OCI-LY3 (cell line): ENCODE measurements around the gene CCK.

Source experiments
- H2AFZ ChIP-seq: fragments of 200-600, 300-600 bp; shearing (Covaris generic); 2 replicates; pipeline ENCODE4 v1.6.0; 2014; ENCODE audit warnings: antibody characterized with exemption, low read depth, low read length
- H3K27ac ChIP-seq: fragments of 200-600, 300-600 bp; sonication (generic); 2 replicates; pipeline ENCODE4 v1.5.1; 2014; ENCODE audit warnings: mild to moderate bottlenecking, low read length, moderate library complexity, mixed read lengths
- H3K27me3 ChIP-seq: fragments of 200-600, 300-600 bp; sonication (generic); 2 replicates; pipeline ENCODE4 v1.6.1; 2014; ENCODE audit warnings: low read depth, low read length, mixed read lengths
- H3K36me3 ChIP-seq: fragments of 200-600, 300-600 bp; sonication (generic); replicated peaks from 2 replicates; pipeline ENCODE3; 2014; ENCODE audit warnings: low read depth, low read length, mixed read lengths
- H3K4me1 ChIP-seq: fragments of 300-600, 200-600 bp; sonication (generic); 2 replicates; pipeline ENCODE4 v1.6.1; 2014; ENCODE audit warnings: low read length, mixed read lengths
- H3K4me2 ChIP-seq: fragments of 200-600, 300-600 bp; sonication (generic); 2 replicates; pipeline ENCODE4 v1.6.1; 2014; ENCODE audit warnings: low read length, mixed read lengths
- H3K4me3 ChIP-seq: fragments of 300-600, 200-600 bp; sonication (generic); 2 replicates; pipeline ENCODE4 v1.5.1; 2014; ENCODE audit warnings: antibody characterized with exemption, mild to moderate bottlenecking, low read length, moderate library complexity
- H3K79me2 ChIP-seq: fragments of 300-600, 200-600 bp; shearing (Covaris generic); 2 replicates; pipeline ENCODE4 v1.6.1; 2014; ENCODE audit warnings: mild to moderate bottlenecking, low read length, mixed read lengths
- H3K9ac ChIP-seq: fragments of 300-600, 200-600 bp; shearing (Covaris generic); 2 replicates; pipeline ENCODE4 v1.6.0; 2014; ENCODE audit warnings: mild to moderate bottlenecking, low read length, moderate library complexity
- H3K9me3 ChIP-seq: fragments of 200-600, 300-600 bp; shearing (Covaris generic); 2 replicates; pipeline ENCODE4 v1.6.1; 2014; ENCODE audit warnings: low read length, mixed read lengths; ENCODE audit not compliant: insufficient read depth
- H4K20me1 ChIP-seq: fragments of 200-600, 300-600 bp; sonication (generic); 2 replicates; pipeline ENCODE4 v1.6.1; 2016; ENCODE audit warnings: low read length, mixed read lengths; ENCODE audit not compliant: insufficient read depth
- CTCF ChIP-seq: fragments of 200-600, 300-600 bp; sonication (generic); IDR thresholded peaks from 2 replicates; pipeline ENCODE4 v1.5.1; 2014; ENCODE audit warnings: antibody characterized with exemption, low read length, low read depth
- EZH2phosphoT487 ChIP-seq: fragments of 200-600 bp; shearing (Covaris generic); IDR thresholded peaks from 2 replicates; pipeline ENCODE4 v1.6.1; 2018; ENCODE audit warnings: antibody characterized with exemption, mixed run types, low read depth

The CCK gene

GRCh38 chr3:42224178-42224577 lies 41.8 kb downstream of the CCK start:
- TF ChIP-seq EZH2phosphoT487 (no peak), CTCF (no peak)
- no peaks in the 10 kb centered on the region for H3K4me1 ChIP-seq
- no peaks in the 10 kb centered on the region for H3K9me3 ChIP-seq
- no peaks in the 10 kb centered on the region for H3K27me3 ChIP-seq
- peaks cover 63% of the 10 kb centered on the region for H3K36me3 ChIP-seq
- H3K4me3 ChIP-seq: no peak overlapping the region
- H3K4me2 ChIP-seq: no peak overlapping the region
- no peak overlapping the region for H3K9ac ChIP-seq
- no peak overlapping the region for H3K27ac ChIP-seq
- H2AFZ ChIP-seq: no peak overlapping the region
- no peaks in the 10 kb centered on the region for H3K79me2 ChIP-seq
- peaks cover 7% of the 10 kb centered on the region for H4K20me1 ChIP-seq

DNA sequence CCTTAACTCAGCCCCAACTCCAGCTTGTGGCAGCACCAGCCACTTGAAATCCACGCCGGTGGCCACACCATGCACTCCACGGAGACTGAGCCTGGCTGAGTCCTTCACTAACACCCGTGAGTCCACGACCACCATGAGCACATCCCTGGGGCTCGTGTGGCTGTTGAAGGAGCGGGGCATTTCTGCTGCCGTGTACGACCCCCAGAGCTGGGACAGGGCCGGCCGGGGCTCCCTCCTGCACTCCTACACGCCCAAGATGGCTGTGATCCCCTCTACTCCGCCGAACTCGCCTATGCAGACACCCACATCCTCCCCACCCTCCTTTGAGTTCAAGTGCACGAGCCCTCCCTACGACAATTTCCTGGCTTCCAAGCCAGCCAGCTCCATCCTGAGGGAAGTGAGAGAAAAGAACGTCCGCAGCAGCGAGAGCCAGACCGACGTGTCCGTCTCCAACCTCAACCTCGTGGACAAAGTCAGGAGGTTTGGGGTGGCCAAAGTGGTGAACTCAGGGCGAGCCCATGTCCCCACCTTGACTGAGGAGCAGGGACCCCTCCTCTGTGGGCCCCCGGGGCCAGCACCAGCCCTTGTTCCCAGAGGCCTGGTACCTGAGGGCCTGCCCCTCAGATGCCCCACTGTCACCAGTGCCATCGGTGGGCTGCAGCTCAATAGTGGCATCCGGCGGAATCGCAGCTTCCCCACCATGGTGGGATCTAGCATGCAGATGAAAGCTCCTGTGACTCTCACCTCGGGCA lies 42.9 kb downstream of the CCK start:
- H4K20me1 ChIP-seq: peaks cover 7% of the 10 kb centered on the region
- H2AFZ ChIP-seq: no peak overlapping the region
- TF ChIP-seq CTCF (no peak), EZH2phosphoT487 (no peak)
- peaks cover 69% of the 10 kb centered on the region for H3K36me3 ChIP-seq
- no peaks in the 10 kb centered on the region for H3K4me1 ChIP-seq
- H3K9ac ChIP-seq: no peak overlapping the region
- no peaks in the 10 kb centered on the region for H3K27me3 ChIP-seq
- H3K4me3 ChIP-seq: no peak overlapping the region
- H3K4me2 ChIP-seq: no peak overlapping the region
- H3K79me2 ChIP-seq: no peaks in the 10 kb centered on the region
- no peaks in the 10 kb centered on the region for H3K9me3 ChIP-seq
- no peak overlapping the region for H3K27ac ChIP-seq

DNA sequence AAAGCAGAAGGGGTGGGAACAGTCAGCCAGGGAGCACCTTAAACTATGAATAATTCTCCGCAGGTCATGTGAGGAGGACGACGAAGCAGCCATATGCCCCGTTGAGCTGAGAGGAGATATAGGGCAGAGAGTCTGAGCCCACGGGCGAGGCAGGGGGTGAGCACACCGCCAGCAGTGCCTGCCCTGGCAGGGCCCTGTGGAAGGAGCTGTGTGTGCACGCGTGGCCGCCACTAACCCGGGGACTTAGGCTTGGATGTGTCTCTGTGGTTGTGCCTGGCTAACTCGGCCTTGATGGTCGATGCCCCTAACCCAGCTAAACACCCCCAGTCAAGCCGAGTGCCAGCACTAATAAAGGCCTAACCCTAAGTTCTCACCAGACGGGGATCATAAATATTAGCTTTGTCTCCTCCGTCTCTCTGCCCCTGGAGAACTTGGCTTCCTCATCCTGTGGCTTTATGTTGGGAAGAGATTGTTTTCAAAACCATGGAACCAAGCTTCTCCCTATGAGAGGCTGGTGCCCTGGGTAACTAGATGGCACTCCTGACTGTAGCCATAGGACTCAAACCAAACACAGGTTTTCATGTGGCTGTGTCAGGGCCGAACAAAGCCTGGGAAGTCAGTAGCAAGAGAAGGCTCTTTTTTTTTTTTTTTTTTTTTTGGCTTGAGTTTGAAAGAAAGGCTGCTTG lies 45.4 kb downstream of the CCK start:
- no peak overlapping the region for H3K4me2 ChIP-seq
- no peaks in the 10 kb centered on the region for H3K27me3 ChIP-seq
- no peak overlapping the region for H3K27ac ChIP-seq
- H4K20me1 ChIP-seq: 0 out of 2 replicates have a peak, but pooled peaks cover 3% of the 10 kb centered on the region
- no peak overlapping the region for H3K9ac ChIP-seq
- H3K79me2 ChIP-seq: no peaks in the 10 kb centered on the region
- TF ChIP-seq EZH2phosphoT487 (no peak), CTCF (no peak)
- no peaks in the 10 kb centered on the region for H3K9me3 ChIP-seq
- no peak overlapping the region for H3K4me3 ChIP-seq
- H3K4me1 ChIP-seq: no peaks in the 10 kb centered on the region
- H2AFZ ChIP-seq: no peak overlapping the region
- H3K36me3 ChIP-seq: peaks cover 81% of the 10 kb centered on the region

DNA sequence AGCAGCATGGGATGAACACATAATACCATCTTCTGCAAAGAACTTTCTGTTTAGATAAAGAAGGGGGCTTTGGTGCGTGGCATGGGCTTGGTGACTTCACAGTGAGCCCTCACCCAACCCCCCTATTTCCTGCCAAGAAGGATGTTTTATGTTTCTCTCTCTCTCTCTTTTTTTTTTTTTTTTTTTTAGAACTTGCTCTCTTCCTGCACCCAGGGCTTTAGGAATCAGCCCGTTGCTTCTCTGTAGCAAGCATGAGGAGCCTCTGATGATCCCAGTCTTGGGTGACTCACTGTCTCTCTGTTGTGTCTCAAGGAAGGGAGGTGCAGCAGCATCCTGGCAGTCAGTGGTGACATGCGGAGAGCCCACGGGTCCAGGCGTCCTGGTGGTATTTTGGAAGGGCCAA lies 49.1 kb downstream of the CCK start:
- H3K79me2 ChIP-seq: no peaks in the 10 kb centered on the region
- H2AFZ ChIP-seq: no peak overlapping the region
- H3K9me3 ChIP-seq: no peaks in the 10 kb centered on the region
- H3K4me1 ChIP-seq: no peaks in the 10 kb centered on the region
- H3K4me3 ChIP-seq: no peak overlapping the region
- no peak overlapping the region for H3K9ac ChIP-seq
- no peak overlapping the region for H3K27ac ChIP-seq
- no peak overlapping the region for H3K4me2 ChIP-seq
- H3K36me3 ChIP-seq: peaks cover 75% of the 10 kb centered on the region
- TF ChIP-seq CTCF: no peak
- no peak for TF ChIP-seq EZH2phosphoT487
- no peaks in the 10 kb centered on the region for H3K27me3 ChIP-seq
- 0 out of 2 replicates have a peak, but pooled peaks cover 5% of the 10 kb centered on the region for H4K20me1 ChIP-seq
